Measurements from ENCODE around the gene PLXNC1.

Gene PLXNC1

DNA sequence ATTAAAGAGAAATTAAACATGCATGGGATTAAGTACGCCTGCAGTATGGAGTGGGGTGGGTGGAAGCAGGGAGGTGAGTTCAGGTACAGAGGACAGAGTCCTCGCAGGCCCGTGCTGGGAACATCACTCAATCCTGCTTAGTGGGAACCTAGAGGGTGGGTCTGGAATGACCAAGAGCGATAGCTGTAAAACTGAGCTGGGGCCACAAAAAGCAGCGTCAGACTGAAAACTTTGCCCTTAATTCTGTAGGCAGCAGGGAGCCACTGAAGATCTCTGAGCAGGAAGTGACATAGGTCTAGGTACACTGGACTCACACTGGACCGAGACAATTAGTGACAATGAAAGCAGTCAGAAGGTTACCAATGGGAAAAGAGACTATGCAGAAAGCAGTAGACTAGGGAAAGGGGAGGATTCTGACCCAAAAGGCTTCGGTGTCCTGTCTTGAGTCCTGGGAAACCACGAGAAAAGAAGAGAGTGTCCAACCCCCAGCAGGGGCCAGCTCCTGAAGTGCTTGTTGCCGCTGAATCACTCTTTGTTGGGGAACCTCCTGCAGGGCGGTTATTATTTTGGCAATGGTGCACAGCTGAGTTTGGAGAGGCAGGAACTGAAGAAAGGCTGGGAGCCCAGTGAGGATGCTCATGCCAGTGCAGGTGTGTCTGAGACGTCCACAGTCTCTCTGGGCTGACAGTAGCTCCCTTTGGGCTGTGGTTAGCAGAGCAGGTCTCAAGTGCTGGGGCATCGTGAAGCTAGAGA is 97.4 kb downstream of the PLXNC1 start:
- DNase-seq, result no peak

DNA sequence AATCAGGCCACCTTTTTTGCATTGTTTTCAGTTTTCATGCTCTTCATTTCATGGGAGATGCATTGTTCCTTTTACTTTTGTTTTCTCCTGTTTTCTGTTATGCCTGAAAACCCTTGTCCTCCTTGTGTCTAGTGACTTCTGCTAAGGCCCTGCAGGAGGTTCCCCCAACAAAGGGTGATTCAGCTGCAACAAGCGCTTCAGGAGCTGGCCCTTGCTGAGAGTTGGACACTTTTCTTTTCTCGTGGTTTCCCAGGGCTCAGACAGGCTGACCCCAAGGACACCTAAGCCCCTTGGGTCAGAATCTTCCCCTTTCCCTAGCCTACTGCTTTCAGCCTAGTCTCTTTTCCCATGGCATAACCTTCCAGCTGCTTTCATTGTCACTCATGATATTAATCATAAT is 98.9 kb downstream of the PLXNC1 start:
- no peak for DNase-seq

DNA sequence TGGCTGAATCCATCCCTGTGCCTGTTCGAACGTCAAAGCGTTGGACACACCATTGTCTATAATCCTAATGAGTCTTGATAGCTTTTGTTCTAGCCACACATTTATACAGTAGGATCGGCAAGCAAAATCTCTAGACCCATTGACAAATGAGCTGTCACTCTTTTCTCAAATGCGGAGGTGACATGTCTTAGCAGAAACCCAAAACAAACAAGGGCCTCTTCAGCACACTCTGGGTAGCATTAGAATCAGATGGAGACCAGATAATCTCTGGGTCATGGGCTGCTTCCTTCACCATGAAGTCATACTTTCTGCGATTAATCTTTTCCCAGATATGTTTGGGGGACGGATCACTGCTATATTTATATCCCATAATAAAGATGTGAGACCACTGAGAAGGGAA is 100.2 kb downstream of the PLXNC1 start:
- DNase-seq, result no peak

DNA sequence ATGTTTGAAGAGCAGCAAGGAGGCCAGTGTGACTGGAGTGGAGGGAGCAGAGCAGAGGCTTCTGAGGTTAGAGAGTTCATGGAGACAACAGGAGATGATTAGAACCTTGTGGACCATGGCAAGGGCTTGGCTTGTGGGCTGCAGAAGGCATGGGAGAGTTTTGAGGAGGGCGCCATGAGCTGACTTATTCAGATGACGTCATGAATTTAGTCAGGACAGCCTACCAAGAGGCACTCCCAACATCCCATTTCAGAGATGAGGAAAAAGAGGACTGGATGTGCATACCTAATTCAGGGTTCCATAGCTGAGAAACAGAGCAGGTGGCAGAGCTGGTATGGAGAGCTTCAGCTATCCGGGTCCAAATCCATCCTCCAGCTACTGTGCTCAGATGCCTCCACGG is 101.8 kb downstream of the PLXNC1 start:
- DNase-seq, result no peak

DNA sequence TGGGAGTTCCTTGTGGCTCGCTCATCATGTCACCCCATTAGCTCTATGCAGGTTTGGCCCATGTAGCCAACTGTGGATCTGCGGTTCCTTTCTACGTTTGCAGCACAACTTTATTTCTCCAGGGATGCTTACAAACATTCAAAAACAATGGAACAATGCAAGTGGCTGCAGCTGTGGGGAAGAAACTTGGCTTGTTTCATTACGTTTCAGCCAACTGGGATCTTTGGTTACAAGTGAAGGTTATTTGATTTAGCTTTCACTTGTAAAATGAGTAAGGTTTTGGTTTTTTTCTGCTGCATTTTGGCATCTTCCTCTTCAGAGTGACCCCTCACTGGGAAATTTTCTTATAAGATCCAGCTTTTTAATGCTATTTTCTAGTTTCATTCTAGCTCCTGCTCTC is 105.9 kb downstream of the PLXNC1 start:
- no peak for DNase-seq

DNA sequence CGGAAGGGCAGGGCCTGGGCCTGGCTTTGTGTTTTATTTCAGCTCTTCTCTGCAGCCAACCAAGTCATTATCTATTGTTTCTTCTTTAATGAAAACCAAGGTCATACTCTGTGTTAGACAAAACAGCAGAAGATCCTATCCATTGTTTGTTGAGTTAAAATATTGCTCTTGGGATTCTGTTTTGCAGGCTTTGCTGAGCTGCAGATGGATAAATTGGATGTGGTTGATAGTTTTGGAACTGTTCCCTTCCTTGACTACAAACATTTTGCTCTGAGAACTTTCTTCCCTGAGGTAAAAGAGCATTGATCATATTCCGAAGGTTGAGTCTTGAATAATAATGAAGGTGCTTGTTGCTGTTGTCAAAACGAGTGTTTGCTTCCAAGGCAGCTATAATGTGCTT is 106.6 kb downstream of the PLXNC1 start:
- DNase-seq, result no peak

DNA sequence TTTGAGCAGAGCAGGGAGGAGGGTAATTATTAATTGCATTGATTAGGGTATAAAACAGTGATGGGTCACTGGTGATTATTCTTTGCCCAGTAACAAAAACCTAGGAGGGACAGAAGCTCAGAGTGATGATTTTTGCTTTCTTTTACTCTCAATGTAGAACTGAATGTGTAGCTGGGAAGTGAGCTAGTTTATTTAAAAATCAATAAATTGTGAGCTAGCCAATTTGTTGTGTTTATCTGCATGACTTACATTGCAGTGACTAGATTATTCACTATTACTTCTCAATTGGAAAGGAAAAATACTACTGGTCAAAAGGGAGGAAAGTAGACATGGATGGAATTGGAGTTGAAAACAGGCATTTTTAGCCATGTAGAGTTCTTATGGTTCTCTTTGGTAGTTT is 107.1 kb downstream of the PLXNC1 start:
- DNase-seq, result no peak

DNA sequence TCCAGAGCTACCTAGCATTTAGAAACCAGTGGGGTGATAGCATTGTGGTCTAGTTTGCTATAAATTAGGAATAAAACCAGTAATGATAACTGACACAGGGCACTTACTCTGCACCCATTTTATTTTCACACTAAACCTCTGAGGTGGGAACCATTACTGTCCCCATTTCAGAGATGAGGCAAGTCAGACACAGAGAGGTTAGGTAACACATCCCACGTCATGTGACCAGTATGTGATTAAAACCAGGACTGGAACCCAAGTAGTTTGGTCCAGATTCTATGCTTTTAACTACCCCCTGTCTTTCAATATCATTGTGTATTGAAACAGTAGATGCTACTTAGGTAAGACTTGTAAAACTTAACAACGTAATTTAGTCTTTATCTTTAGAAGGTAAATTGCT is 110.2 kb downstream of the PLXNC1 start:
- no peak for DNase-seq

DNA sequence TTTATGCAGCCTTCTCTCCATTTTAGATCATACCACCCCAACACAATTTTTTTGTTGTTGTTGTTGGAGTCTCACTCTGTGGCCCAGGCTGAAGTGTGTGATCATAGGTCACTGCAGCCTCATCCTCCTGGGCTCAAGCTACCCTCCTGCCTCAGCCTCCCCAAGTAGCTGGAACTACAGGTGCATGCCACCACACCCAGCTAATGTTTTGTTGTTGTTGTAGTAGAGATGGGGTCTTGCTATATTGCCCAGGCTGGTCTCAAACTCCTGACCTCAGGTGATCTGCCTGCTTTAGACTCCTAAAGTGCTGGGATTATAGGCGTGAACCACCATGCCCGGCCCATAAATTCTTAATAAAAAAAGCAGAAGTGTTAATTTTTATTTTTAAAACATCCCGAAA is 111.6 kb downstream of the PLXNC1 start:
- no peak for DNase-seq

DNA sequence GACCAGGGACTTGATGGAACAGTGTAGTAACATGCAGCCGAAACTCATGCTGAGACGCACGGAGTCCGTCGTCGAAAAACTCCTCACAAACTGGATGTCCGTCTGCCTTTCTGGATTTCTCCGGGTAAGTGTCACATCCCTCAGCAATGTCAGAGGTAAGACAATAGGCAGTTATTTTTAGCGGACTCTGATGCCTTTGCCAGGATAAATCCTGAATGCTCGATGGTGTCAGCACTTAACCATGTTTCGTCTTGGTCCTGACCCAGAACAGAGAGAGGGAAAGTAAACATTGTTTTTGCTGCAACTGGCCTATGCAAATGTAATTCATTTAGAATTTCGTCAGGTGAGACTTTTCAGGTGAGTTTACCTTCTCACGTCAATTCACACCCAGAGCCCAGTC is 112.3 kb downstream of the PLXNC1 start:
- no peak for DNase-seq

DNA sequence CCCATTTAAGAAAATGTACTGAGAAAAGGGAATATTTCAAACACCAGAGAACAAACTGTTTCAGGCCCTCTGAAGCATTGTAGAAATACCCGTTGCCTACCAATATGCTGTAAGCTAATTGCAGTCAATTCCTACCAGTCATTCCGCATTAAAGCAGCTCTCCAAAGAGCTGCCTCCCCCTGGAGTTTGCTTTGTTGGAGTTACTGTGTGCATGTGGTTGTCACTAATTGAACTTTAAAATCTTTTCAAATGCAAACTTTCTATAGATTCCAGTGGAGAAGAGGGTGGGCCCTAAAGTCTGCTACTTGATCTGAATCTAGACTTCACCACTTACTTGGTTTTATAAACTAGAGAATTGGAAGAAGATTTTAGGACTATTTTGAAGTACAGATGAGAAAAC is 112.7 kb downstream of the PLXNC1 start:
- DNase-seq, result no peak

DNA sequence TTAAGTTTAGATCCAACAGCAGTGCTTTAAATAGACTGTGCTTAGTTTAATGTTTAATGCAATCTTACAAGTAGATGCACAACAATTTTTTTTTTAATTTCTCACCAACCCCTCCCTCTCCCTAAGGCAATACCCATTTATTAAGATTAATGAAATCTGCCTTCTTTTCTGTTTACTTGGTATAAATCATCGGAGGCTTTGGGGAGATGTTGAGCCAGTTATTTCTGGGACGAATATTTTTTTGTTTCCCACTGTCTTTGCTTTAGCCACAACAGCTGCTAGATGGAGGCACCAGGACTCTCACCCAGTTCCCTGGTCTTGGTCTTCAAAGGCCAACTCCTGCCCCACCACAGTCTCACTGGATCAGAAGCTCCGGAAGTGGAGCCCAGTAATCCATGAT is 113.4 kb downstream of the PLXNC1 start:
- no peak for DNase-seq

DNA sequence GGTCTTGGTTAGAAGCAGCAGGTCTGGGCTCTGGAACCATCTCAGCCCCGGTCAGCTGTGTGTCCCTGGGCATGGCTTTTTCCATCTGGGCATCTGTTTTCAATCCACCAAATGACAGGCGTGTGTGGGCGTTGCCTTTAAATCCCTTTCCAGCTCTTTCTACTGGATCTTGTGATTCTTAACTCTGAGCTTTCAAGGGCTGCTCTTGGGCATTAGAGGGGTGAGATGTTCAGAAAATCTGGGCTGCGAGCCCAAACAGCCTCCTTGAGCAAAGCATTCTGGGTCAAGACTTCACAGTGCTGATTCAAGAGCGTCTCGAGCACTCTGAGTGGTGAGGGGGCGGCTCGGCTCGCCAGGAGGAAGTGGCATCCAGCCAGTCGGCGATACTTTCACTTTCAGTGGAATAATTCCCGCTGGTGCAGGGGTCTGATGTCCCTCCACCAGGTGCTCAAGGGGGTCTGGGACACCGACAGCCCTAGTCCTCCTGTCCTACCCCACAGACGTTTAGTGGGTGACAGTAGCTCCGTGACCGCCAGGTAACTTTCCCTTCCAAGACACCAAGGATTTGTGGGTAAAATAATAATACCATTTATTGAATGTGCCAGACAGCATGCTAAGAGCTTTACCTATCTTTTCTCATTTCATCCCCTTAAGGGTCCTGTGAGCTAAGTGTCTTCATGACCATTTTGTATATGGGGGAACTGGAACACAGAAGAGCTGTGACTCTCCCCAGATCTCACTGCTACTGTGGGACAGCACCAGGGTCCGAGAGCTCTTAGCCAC is 114.0 kb downstream of the PLXNC1 start:
- peak; percentile 60 to 64 for DNase-seq

DNA sequence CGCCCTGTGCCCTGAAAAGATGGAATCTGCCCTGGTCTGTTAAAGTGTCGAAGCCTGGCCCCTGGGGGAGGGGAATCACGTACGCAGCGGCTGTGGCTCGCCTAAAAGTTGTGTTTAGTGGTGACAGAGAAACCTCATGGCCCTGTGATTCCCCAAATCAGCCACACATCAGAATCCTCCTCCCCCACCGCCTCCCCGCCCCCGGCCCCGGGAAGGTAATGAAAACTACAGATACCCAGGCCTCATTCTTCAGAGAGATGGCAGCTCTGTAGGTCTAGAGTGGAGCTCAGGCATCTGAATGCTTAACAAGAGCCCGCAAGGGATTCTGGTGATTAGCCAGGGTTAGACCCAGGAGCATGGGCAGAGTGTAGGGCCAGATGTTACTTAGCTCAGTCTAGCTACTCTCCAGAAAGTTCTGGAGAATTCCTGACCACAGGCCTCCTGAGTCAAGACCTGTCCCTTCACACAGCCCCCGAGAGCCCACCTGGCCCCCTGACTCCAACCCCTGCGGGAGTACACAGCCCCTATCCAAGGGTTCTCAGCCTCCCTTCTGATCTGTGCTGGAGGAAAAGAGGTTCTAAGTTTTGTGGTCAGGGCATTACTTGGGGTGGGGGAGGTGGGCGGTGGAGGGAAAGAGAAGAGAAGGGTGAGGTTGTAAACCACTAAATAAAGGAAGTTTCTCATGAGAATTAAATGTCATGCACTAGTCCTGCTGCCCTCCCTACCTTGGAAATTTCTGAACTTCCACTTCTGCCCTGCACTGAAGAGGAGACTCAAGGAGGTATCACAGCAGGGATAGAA is 114.8 kb downstream of the PLXNC1 start:
- DNase-seq, result peak; percentile 40 to 62

DNA sequence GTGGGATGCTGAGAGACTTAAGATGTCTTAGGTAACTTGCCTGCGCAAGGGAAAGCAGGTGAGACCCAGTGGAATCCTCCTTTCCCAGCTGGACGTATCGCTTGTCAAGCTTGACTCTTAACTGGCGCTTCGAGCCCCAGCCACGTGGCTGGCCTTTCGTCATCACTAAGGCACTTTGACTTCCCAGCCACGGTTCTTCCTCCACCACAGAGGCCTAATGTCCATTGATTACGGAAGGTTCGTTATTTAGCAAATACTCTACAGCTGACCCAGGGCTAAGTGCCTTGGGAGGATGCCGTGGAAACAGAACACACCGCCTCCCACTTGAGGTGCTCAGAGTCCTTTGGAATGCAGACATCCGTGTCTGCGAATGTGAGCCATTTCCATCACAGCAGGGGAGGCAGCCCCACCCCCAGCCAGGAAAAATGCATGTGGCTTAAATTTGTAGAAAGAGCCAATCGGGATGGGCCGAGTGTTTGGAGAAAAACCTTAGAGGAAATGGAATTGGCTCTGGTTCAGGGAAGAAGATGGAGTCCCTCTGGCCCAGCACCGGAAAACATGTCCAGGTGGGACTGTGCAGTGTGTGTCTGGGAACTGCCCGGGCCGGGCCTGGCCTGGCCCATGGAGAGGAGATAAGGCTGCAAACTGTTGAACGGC is 115.7 kb downstream of the PLXNC1 start:
- no peak for DNase-seq

DNA sequence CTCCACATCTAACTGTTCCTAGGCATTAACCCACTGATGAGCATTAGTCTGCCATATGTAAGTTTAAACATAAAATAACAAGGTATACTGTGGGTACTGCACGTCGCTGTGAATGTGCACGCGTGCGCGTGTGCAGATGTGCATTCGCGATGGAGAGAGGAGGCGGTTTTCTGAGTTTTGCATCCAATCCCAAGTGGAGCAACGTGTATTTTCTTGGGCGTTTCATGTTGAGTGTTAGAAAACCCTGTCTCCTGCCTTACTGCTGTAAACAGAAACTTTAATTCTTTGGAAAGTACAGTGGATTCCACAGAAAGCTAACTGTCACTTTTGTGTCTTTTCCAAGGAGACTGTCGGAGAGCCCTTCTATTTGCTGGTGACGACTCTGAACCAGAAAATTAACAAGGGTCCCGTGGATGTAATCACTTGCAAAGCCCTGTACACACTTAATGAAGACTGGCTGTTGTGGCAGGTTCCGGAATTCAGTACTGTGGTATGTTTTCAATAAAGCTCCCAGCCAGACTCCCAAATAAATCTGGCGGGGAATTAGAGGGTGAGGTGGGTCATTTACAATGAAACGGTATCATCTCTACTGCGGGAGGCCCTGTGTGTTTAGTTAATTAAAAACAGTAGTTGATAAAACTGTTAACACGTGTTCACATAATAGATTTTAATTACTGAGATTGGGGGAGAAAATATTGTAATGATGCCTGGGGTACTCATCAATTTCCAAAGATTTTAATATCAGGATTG is 116.5 kb downstream of the PLXNC1 start:
- no peak for DNase-seq

DNA sequence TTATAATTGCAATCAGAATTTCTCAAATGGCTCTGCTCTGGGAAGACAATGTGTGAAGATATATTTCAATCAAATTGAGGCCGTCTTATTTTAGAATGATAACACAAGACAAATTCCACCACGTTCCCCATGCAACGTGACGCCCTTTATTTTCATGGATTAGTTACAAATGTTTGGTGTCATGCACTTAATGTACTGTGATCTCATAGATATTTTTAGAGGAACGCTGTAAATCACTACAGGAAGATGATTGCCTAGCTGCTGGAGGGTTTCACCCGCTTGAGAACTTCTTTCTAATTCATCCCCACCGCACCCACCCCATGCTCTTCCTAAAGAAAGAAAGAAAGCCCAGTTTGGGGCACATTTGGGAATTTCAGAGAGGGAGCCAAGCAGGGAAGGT is 117.2 kb downstream of the PLXNC1 start:
- DNase-seq, result no peak

DNA sequence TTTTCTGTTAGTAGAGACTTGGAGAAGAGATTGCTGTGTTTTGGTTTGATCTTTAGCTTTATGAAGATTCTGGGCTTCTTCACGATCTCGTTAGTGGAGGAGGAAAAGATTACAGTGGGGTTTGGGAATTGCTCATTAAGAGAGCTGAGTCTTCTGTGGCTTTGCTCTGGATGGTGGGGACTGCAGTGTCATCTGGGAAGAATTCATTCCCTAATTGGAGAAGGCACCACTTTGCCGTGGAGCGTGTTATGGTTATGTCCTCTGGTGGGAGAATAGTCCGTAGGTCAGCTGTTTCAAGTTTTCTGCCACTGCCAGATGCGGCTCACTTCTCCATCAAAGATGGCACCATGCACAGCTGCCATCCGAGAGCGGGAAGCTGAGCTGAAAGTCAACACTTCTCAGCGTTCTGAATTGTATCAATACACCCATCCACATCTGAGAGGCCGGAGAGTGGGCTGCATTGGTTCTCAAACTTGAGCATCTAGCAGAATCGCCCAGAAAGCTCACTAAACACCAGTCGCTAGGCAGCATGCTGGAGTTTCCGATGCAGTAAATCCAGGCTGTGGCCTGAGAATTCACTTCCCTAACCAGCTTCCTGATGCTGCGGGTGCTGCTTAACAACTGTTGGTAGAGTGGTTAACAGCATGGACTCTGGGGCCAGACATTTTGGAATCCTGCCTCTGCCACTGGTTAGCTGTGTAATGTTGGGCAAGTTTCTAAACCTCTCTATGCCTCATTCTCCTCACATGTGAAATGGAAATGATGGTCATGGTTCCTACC is 117.8 kb downstream of the PLXNC1 start:
- DNase-seq, result no peak

DNA sequence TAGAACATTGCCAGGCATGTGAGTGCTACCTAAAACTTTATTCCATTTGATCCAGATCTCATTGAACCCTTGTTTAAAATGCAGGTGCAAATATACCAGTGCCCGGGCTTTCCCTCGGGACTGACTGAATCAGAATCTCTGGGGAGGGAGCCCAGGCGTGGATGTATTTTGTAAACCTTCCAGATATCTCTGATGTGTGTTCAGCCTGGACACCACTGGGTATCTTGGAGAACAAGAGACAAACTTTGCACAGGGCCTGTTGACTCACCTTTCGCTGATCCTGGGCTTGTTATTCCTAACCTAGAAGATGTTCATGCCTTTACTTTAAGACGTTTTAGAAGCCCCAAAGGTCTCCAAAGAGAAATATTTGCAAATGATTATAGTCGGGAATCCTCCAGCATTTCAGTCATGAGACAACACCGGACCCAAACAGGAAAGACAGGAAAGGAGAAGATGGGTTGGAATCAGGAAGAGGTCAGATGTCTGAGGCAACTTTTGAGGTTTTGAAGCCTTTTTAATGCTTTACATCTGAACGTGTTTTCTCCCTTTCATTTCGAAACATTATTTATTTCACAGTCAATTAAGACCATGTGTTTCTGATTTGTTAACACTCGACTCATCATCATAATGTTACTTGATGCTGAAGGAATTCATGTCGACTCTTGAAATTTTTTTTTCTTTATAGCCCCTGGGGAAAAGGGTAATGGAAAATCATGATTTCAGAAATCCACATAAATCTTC is 118.6 kb downstream of the PLXNC1 start:
- DNase-seq, result no peak

DNA sequence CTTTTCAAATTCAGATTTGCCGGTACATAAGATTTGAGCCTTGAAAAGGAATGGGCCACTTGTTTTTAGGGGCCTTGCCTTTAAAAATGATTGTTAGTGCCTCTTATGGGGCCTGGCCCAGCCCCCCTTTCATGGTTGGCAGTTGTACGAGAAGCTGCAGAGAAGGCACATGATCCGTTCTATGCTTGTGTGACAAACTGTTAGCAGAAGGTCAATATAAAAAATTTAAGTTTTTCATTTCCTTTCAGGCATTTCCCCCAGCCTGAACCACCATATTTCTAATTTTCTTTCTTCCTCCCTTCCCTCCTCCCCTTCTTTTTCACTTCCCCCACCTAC is 119.1 kb downstream of the PLXNC1 start:
- DNase-seq, result no peak

DNA sequence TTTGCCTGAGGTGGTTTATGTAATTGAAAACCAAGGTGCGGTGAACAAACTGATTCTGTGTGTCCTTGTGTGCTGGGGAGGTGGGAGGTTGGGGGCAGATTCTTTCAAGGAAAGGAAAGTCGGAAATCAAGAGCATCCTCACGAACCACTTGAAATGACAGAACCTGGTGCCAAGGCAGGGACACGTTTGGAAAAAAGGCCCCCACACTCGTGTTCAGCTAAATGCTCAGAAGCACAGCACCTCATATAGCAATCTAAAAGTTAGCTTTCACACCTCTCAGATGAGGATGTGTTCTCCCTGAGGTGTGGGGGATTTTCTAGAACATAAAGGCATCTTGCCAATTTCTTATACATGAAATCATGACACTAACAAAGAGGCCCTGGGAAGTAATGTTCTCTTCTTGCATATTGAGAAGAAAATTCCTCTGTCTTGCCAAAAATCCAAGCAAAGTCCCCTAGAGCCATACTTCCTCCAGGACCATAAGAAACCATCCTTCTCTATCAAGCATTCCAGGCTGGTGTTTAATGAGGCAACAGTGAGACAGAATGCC is 119.6 kb downstream of the PLXNC1 start:
- DNase-seq, result no peak
